Measurements from ENCODE around the gene SULT6B1. TPM values are rescaled to one million over a fixed set of nuclear protein-coding genes. Genes with fewer than 3 reads are reported as not detected.
A peak's percentile ranks its signal among the peaks of the same experiment; 100 is the strongest.

Gene SULT6B1
- total RNA-seq, 1 donor from 2014 or later, result not detected

- TF ChIP-seq CTCF (IDR thresholded peaks at IDR 0.05), result no peak
- no peaks in the 10 kb centered on the region for H3K4me1 ChIP-seq
- H3K36me3 ChIP-seq, result no peaks in the 10 kb centered on the region
- no peak overlapping the region for H3K4me3 ChIP-seq
- intact Hi-C loops (cut with DNase I), result no loop called here
- ATAC-seq (no peak), DNase-seq (no peak)
- peaks cover 6% of the 10 kb centered on the region for H3K9me3 ChIP-seq
- H3K27ac ChIP-seq, result no peak overlapping the region
- no peaks in the 10 kb centered on the region for H3K27me3 ChIP-seq
Observed at GRCh38 chr2:37167636-37168180, 20.8 kb downstream of the SULT6B1 start.

- DNase-seq (no peak), ATAC-seq (no peak)
- Histone ChIP-seq H3K9me3 (peaks cover 6% of the 10 kb centered on the region), H3K4me3 (no peak overlapping the region), H3K4me1 (no peaks in the 10 kb centered on the region), H3K36me3 (no peaks in the 10 kb centered on the region), H3K27me3 (no peaks in the 10 kb centered on the region), H3K27ac (no peak overlapping the region)
- intact Hi-C loops (cut with DNase I), result no loop called here
- no peak for TF ChIP-seq CTCF (IDR thresholded peaks at IDR 0.05)
Observed at GRCh38 chr2:37164757-37165156, 23.7 kb downstream of the SULT6B1 start.

GRCh38 chr2:37156857-37157714 is 31.4 kb downstream of the SULT6B1 start, which contains the start of gene EIF2AK2:
Gene EIF2AK2 (minus strand): TSS chr2:37156980. CDS start chr2:37147806, 9,174 bp downstream.
- ATAC-seq (peak; percentile 96), DNase-seq (peak; percentile 94)
- peak within 1 kb of the TSS; percentile 77 for H3K4me3 ChIP-seq
- peaks cover 16% of the 10 kb centered on the region for H3K4me1 ChIP-seq
- intact Hi-C loops (cut with DNase I), result no loop called here
- H3K36me3 ChIP-seq, result peaks cover 6% of the 10 kb centered on the region
- H3K27me3 ChIP-seq, result no peaks in the 10 kb centered on the region
- H3K9me3 ChIP-seq, result no peaks in the 10 kb centered on the region
- peak within 1 kb of the TSS; percentile 87 for H3K27ac ChIP-seq
- no peak for TF ChIP-seq CTCF (IDR thresholded peaks at IDR 0.05)

GRCh38 chr2:37156071-37156856 is 32.2 kb downstream of the SULT6B1 start:
- H3K9me3 ChIP-seq, result no peaks in the 10 kb centered on the region
- peak overlapping the region; percentile 77 for H3K4me3 ChIP-seq
- DNase-seq, result no peak
- ATAC-seq, result peak; percentile 70
- H3K27me3 ChIP-seq, result no peaks in the 10 kb centered on the region
- intact Hi-C loops (cut with DNase I), result no loop called here
- peaks cover 6% of the 10 kb centered on the region for H3K36me3 ChIP-seq
- H3K27ac ChIP-seq, result peak overlapping the region; percentile 87
- H3K4me1 ChIP-seq, result peaks cover 16% of the 10 kb centered on the region
- no peak for TF ChIP-seq CTCF (IDR thresholded peaks at IDR 0.05)

- H3K4me3 ChIP-seq, result no peak overlapping the region
- H3K4me1 ChIP-seq, result peaks cover 16% of the 10 kb centered on the region
- H3K27ac ChIP-seq, result no peak overlapping the region
- no peak for TF ChIP-seq CTCF (IDR thresholded peaks at IDR 0.05)
- DNase-seq, result no peak
- intact Hi-C loops (cut with DNase I), result no loop called here
- no peak for ATAC-seq
- no peaks in the 10 kb centered on the region for H3K9me3 ChIP-seq
- no peaks in the 10 kb centered on the region for H3K27me3 ChIP-seq
- H3K36me3 ChIP-seq, result peaks cover 6% of the 10 kb centered on the region
Observed at GRCh38 chr2:37154785-37155184, 33.7 kb downstream of the SULT6B1 start.

All from upper lobe of right lung (tissue), 1 donor.